Stimulated activated CD8-positive, alpha-beta memory T cell treated with anti-CD3 and anti-CD28 coated beads, Interleukin-4, amount 100 ng/mL, for 24 hours (primary cell): ENCODE measurements around the gene DLG1.
A peak's percentile ranks its signal among the peaks of the same experiment; 100 is the strongest.
"Not testable (repeated sequence)": the region's sequence is repeated elsewhere in the genome, so short reads cannot be mapped to it uniquely, and the experiment has no call there.

Experiments
- DNase-seq: peaks from one replicate; pipeline ENCODE4 v3.0.0-alpha.2; 2020; ENCODE audit warnings: low read depth

DLG1 gene

DNA sequence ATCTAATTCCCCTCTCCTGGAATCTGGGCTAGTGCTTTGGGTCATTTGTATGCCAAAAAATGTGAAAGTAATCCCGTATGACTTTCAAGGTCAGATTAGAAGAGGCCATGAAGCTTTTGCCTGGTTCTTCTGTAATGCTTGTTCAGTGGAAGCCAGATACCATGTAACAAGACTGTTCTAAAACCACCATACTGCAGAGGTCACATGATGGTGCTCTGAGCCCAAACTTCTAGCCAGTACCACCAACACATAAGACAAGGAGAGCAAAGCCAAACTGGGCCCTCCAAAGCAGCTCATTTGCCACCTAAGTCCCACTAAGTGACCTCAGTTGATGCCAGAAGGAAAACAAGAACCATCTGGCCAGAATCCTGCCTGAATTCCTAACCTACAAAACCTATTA lies 204.5 kb downstream of the DLG1 start:
- DNase-seq = no peak

DNA sequence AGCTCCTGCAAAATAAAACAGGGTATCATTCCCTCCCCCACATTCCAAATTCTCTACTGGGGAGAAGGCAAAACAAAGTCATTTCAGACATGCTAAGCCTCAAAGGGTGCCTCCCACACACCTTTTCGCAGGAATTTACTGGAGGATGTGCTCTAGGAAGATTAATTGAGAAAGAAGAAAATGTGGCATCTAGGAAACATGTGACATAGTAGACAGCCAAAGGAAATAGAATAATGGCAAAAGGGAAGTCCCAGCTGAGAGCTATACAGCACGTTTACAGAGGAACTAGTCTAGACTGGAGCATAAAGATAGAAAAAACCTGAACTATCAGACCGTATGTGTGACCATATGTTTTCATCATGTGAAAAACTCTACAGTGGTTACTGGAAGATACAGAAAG lies 210.0 kb downstream of the DLG1 start:
- no peak for DNase-seq

DNA sequence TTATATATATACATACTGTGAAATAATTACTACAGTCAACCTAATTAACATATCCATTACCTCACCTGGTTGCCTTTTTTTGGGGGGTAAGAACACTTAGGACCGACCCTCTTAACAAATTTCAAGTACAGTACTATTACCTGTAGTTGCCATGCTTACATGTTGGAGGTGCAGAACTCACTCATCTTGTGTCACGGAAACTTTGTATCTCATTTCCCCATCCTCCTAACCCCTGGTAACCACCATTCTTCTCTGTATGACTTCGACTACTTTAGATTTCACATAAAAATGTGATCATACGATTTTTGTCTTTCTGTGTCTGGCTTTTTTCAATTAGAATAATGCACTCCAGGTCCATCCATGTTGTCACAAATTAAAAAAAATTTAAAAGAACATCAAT lies 213.3 kb downstream of the DLG1 start:
- DNase-seq = no peak

DNA sequence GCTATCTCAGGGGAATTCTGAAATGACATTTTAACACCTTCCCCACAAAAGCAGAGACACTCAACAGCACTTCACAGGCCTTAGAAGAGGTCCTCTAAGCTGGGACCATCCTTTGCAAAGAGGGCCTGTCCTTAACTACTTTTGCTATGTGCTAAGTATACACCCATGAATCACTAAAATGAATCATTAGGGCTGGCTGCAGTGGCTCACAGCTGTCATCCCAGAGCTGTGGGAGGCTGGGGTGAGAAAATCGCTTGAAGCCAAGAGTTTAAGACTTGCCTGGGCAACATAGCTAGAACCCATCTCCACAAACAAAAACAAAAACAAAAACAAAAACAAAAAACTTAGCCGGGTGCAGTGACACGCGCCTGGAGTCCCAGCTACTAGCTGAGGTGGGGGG lies 214.9 kb downstream of the DLG1 start:
- DNase-seq = peak; percentile 3

DNA sequence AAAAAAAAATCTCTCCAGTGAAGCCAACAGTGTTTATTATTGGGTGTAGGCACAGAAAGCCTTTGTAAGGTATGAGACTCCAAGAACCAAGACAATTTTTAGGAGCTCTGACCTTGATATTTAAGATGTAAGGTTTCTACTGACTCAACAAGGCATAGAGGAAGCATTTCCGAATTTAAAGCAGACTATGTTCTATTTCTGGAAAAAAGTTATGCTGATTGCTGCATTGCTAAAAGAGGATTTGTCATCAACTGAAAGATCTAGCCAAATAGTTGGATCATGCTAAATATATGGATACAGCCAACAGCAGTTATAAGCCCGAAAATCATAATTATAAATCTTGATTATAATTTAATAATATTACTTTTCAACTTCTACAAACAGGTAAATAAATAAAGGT lies 215.5 kb downstream of the DLG1 start:
- no peak for DNase-seq

DNA sequence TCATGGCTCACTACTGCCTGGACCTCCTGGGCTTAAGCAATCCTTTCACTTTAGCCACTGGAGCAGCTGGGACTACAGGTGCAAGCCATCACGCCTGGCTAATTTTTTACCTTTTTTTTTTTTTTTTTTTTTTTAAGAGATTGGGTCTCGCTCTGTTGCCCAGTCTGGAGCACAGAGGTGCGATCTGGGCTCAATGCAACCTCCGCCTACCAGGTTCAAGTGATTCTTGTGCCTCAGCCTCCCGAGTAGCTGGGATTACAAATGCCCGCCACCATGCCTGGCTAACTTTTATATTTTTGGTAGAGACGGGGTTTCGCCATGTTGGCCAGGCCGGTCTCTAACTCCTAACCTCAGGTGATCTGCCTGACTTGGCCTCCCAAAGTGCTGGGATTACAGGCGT lies 218.1 kb downstream of the DLG1 start:
- DNase-seq = no peak

DNA sequence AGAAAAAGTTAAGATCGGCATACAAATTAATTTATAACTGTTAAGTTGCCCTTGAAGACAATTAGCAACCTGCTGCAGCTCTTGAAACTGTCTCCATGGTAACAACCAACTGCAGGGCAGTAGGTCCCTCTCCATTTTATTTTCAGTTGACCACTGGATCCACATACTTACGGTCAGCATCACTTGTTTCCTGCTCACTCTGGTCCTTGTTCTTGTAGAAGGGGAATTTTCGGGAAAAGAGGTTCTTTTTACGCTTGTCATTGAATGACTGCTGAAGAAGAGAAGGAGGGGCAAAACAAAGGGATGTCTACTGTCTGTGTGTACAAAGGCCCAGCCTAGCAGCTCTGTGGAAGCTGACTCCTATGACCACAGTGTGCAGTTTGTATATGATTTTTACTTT lies 222.0 kb downstream of the DLG1 start:
- DNase-seq = no peak

DNA sequence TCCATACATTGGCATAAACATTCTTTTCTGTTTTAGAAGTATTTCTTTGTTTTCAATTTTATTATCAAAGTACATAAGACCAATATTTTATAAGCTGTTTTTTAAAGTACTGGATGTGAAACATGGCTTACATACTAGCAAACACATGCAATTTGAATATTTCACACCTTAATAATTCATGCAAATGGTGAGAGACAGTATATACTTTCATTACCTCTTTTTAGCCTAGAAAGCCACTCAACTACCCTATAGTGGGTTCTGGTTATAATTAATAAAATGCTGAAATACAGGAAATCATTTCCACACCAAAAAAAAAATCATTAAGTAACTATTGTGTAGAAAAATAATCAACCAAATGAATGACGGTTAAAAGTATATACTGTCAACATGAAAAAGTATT lies 230.3 kb downstream of the DLG1 start:
- no peak for DNase-seq

DNA sequence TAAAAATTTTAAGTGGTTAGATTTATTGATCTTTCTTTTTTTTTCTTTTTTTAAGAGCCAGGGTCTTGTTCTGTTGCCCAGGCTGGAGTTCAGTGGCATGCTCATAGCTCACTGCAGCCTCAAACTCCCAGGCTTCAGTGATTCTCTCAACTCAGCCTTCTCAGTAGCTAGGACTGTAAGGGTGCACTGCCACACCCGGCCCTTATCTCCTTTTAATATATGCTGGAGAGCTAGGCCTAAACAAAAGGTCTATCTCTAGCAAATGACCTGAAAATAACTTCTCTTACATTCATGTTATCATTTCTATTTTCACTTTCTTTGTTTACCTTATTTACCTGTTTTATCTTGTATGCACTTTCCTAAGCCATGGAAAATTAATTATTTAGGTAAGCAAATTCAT lies 233.6 kb downstream of the DLG1 start:
- DNase-seq = no peak

DNA sequence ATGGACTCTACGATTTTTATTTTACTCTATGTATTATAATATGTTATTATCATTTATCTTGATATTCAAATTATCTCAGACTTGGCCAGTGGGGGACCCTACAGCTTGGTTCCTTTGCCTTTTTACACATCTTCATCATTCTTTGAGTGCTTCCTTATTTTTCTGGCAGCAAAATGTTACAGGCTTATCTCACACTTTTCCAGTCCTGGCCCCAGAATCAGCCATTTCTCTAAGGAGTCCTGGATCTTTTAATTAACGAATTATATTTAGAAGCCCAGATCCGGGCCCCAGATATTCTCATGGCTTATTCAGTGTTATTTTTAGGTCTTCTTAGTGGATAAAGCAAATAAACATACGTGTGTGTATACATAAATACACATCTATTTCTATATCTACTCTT lies 236.0 kb downstream of the DLG1 start:
- no peak for DNase-seq

DNA sequence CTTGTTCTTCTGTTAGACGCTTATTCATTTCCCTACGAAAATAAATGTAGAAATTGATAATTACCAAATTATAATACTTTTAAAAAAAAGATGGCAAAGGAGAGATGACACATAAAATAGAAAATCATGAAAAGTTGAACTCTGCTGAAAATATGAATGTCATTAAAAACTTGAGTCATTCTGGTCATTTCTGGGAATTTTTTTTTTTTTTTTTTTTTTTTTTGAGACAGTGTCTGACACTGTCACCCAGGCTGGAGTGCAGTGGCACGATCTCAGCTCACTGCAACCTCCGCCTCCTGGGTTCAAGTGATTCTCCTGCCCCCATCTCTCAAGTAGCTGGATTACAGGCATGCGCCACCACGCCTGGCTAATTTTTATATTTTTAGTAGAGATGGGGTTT lies 246.8 kb downstream of the DLG1 start:
- DNase-seq = not testable (repeated sequence)

DNA sequence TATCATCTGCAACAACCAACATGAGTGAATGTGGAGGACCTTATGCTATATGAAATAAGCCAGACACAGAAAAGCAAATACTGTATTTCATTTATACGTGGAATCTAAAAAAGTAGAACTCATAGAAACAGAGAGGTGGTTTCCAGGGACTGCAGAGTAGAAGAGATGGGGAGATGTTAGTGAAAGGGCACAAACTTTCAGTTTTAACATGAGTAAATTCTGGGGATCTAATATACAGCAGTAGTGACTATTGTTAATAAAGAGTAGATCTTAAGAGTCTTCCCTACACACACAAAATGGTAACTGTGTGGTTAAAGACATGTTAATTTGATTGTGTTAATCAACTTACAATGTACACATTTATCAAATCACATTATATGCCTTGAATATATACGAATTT lies 247.9 kb downstream of the DLG1 start:
- no peak for DNase-seq

DNA sequence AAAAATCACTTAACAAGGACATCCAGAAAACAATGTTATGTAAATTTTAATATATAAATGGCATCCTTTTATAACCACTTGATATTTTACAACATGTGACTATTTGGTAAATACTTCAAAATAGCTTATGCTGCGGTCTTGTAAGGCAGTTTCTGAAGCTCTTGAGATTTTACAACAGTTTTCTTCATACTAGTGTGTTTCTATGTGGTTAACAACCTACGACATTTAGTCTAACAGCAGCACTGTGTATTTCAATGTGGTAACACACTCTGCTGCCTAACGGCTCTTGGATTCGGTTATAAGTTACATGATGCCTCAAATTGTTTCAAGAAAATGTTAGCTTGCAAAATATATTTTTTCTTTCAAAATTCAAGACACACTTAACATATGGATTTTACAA lies 255.9 kb downstream of the DLG1 start:
- no peak for DNase-seq

DNA sequence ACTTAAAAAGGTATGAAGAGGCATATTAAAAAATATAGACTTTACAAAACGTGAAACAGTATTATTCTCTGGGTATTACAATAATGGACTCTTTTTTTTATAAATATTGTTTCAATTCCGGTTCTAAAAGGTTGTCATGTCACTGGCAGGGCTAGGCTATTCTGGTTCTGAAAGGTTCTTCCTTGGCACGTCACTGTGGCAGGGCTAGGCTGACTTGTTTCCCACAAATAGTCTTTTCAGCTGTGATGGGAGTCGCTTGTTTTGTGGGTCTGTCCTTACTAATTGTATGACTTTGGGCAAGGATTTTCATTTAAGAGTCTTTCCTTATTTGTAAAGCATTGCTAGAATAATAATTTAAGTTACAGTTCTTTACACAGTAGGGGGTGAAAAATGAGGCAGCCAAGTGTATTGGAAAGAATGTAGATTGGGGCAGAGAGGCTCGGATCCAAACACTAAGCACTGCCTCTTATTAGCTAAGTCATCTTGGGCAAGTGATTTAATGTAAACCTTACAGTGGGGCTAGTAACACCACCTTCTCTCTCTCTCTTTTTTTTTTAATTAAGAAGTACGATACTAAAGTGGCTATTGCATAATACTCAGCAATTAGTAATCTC lies 256.4 kb downstream of the DLG1 start:
- DNase-seq = no peak

DNA sequence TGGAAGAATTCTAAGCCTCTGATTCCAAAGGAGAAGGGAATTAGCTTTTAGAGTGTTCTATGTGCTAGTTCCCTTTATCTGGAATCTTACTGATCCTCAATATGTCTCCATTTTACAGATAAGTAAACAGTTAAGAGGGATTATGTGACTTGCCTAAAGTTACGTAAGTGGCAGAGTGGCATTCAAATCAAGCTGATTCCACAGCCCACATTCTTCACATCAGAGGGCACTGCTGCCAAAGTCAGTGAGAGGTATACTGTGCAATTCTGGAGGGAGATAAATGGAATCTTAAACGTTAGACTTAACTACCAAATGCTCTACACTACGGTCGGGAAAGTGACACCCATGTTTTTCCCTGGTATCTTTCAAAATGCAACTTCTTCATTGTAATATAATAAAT lies 257.8 kb downstream of the DLG1 start:
- DNase-seq = no peak

DNA sequence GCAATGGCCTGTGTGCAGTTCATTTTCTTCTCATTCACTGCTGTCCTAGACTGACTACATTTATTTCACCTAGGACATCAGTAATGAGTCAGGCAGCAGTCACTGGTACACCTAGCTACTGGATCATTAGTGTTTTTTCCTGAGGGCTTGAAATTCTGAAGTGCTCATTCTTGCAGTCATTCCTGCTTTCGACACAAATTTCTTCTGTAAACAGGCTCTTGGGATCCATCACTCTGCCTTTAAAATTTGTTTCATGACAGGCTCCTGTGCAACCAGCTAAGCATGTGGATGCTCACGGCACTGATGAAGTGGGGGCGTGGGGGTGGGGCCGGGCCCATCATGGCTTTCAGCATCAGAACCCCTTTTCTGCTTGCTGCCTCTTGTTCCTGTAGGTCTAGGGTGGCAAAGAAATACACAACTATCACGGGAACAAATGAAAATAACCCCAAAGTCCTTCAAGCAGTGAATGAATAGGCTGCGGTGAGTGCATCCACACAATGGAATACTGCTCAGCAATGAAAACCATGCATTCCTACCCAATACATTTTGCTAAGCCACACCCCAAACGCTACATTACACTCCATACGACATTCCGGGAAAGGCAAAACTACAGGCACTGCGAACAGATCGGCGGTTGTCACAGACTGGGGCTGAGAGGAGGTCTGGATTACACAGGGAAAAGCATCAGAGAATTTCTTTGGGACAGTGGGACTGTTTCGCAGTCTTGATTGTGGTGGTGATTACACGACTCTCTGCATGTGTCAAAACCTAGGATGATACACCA lies 259.5 kb downstream of the DLG1 start:
- no peak for DNase-seq

DNA sequence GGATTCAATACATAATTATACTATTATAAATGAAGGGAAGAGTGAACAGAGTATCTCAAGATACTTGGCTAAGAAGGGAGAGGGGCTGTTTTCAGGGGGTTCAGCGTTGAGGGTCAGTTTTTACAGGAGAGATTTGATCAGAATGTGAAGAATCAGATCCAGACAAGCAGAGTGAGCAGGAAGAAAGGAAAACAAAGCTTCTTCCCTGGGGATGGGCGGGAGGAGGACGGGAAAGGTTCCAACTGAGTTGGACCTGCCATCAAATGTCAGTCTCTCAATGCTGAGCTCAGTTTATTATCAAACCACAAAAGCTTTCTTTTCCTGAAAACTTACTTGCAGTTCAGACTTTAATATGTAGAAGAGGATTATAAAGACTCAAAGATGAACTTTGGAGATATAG lies 262.8 kb downstream of the DLG1 start:
- DNase-seq = no peak

DNA sequence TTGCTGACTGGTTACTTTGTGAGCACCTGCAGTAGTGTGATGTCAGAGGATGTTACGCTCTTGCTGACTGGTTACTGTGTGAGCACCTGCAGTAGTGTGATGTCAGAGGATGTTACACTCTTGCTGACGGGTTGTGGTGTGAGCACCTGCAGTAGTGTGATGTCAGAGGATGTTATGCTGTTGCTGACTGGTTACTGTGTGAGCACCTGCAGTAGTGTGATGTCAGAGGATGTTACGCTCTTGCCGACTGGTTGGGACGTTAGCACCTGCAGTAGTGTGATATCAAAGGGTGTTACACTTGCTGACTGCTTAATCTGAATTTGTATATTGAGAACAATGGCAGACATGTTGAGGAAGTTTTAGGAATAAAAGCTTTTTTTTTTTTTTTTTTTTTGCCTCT lies 263.6 kb downstream of the DLG1 start:
- DNase-seq = not testable (repeated sequence)

DNA sequence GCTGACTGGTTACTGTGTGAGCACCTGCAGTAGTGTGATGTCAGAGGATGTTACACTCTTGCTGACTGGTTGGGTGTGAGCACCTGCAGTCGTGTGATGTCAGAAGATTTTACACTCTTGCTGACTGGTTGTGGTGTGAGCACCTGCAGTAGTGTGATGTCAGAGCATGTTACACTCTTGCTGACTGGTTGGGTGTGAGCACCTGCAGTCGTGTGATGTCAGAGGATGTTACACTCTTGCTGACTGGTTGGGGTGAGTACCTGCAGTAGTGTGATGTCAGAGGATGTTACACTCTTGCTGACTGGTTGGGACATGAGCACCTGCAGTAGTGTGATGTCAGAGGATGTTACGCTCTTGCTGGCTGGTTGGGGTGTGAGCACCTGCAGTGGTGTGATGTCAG lies 264.6 kb downstream of the DLG1 start:
- not testable (repeated sequence) for DNase-seq

DNA sequence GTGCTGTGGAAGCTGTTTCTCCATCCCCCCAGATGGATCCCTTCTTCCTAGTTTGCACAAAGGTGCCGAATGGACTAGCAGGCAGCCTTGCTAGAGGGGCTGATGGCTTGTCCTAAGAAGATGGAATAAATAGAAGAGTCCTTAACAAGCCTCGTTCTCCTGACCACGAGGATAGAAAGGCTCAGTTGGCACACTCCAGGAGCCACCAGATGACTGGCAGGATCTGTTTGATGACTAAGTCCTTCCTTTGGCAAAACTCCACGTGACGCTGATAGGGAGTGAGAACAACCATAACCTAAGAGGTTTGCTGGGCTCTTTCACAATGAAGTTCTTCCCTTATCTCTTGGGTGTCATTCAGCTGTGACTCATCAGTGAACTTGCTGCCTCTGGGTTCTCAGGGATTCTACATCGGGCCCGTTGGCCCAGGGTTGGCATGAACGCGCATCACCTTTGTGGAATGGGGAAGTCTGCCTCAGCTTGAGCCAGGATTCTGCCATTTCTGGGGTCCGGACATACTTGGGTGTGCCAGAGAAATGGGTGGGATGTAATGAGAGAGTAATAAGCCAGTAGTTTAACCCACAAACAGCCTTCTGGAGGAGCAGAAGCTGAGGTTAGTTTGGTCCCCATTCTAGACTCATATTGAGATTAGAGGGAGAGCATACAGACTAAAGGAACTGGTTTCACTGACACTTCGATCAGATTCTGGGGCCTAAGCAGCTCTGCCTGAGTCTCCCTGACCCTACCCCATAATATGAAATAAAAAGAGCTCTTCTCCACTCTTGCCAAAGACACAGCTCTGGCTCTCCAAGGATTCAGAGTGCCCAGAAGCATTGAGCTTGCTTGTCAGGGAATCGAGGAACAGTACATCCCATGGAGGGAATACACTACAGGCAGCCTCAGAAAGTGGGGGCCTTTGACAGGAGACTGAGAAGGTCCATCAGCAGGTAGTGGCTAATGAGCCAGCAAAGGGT lies 266.8 kb downstream of the DLG1 start:
- no peak for DNase-seq

DNA sequence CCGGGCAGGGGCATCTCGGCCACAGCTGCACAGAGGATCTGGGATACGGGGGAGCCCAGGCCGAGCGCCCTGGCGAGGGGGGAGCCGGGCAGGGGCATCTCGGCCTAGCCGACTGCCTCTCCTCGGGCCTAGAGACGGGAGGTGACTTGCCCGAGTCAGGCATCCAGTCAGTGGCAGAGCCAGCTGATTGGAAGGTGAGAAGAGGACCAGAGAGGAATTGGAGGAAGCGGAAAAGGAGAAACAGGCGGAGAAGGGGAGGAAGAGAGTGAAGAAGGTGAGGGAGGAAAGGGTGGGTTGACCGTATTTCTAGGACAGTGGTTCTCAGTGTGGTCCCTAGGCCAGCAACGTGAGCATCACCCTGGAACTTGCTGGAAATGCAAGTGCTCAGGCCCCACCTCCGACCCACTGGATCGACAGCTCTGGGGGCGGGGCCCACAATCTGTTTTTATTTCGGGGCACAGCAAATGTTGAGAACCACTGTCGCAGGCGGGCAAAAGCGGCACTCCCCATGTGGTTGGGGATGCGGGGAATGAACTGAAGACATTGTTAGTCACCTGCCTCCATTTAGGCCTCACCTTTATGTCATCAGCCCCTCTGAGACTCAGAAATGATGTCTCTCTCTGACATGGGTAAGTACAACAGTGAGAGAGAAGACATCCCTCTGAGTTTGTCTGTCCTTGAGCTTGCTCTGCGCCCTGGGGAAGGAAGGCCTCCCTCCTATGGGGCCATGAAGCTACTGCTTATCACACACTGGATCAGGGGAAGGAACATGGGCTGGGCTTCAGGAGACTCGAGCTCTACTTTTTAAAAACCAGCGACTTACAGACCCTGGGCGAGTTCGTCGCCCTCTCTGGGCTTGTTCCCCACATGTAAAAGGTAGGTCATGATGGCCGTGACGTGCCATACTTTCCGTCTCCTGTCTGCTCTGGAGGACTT lies 267.8 kb downstream of the DLG1 start:
- DNase-seq = no peak
